Measurements from ENCODE around the gene KIF1C. TPM values are rescaled to one million over a fixed set of nuclear protein-coding genes. Genes with fewer than 3 reads are reported as not detected.
A peak's percentile ranks its signal among the peaks of the same experiment; 100 is the strongest.

The KIF1C gene
- total RNA-seq, 2 experiments from 2014 or later, result 32.6 to 43.0 TPM

GRCh38 chr17:5000237-5000639 lies 2.5 kb downstream of the KIF1C start:
- ChIA-PET POLR2A (no interaction called here), CTCF (interaction anchor here (0.9 to 1.4 kb wide), 3 partner anchors 12 to 20 kb away, joined by 3 to 6 read pairs (median 5); no protein-coding TSS in a partner anchor)
- H3K4me3 Mint-ChIP-seq, result peak overlapping the region; percentile 80

GRCh38 chr17:5002121-5002788 lies 4.5 kb downstream of the KIF1C start:
- ChIA-PET POLR2A (interaction anchor here (0.6 kb wide), 1 partner anchor 859 kb away, joined by 3 read pairs; no protein-coding TSS in a partner anchor), CTCF (interaction anchor here (0.6 to 1.0 kb wide), 3 partner anchors 28 to 179 kb away, joined by 3 read pairs; no protein-coding TSS in a partner anchor)
- no peak overlapping the region for H3K4me3 Mint-ChIP-seq
- H3K27me3 Mint-ChIP-seq, result no peaks in the 10 kb centered on the region
- no peaks in the 10 kb centered on the region for H3K9me3 Mint-ChIP-seq (ENCODE audit: low read depth)
- no peak for DNase-seq
- intact Hi-C loops (cut with DNase I, micrococcal nuclease), result no loop called here
- peaks cover 13% of the 10 kb centered on the region for H3K4me1 Mint-ChIP-seq
- H3K27ac Mint-ChIP-seq, result no peak overlapping the region
- peaks cover 39% of the 10 kb centered on the region for H3K36me3 Mint-ChIP-seq (ENCODE audit: low read depth)
- no peak for ATAC-seq

More at GRCh38 chr17:5000237-5000639, 2.5 kb downstream of the KIF1C start:
- DNase-seq, result no peak
- H3K27ac Mint-ChIP-seq, result no peak overlapping the region
- no peaks in the 10 kb centered on the region for H3K9me3 Mint-ChIP-seq (ENCODE audit: low read depth)
- intact Hi-C loops (cut with DNase I, micrococcal nuclease), result no loop called here
- no peak for ATAC-seq
- peaks cover 32% of the 10 kb centered on the region for H3K36me3 Mint-ChIP-seq (ENCODE audit: low read depth)
- H3K4me1 Mint-ChIP-seq, result peaks cover 18% of the 10 kb centered on the region
- H3K27me3 Mint-ChIP-seq, result no peaks in the 10 kb centered on the region

- intact Hi-C loops (cut with DNase I, micrococcal nuclease), result no loop called here
- Mint-ChIP-seq H3K4me1 (peaks cover 13% of the 10 kb centered on the region), H3K36me3 (ENCODE audit: low read depth) (peaks cover 49% of the 10 kb centered on the region), H3K27me3 (no peaks in the 10 kb centered on the region), H3K4me3 (no peak overlapping the region), H3K27ac (no peak overlapping the region), H3K9me3 (ENCODE audit: low read depth) (no peaks in the 10 kb centered on the region)
- ChIA-PET CTCF (no interaction called here), POLR2A (no interaction called here)
- no peak for DNase-seq
- ATAC-seq, result no peak
These were observed 5.6 kb downstream of the KIF1C start for GRCh38 chr17:5003214-5003867.

- peak; percentile 89 for ATAC-seq
- Mint-ChIP-seq H3K27me3 (no peaks in the 10 kb centered on the region), H3K36me3 (ENCODE audit: low read depth) (peaks cover 46% of the 10 kb centered on the region), H3K4me3 (no peak overlapping the region), H3K4me1 (peaks cover 9% of the 10 kb centered on the region), H3K27ac (peak overlapping the region; percentile 5), H3K9me3 (ENCODE audit: low read depth) (no peaks in the 10 kb centered on the region)
- peak; percentile 70 for DNase-seq
- intact Hi-C loops (cut with DNase I, micrococcal nuclease), result no loop called here
- POLR2A ChIA-PET, result no interaction called here
- CTCF ChIA-PET, result no interaction called here
These were observed 14.2 kb downstream of the KIF1C start for GRCh38 chr17:5011928-5012327.

GRCh38 chr17:5014357-5014756 lies 16.6 kb downstream of the KIF1C start:
- ChIA-PET CTCF (interaction anchor here (0.6 to 1.0 kb wide), 2 partner anchors 25 to 299 kb away, joined by 4 read pairs; no protein-coding TSS in a partner anchor), POLR2A (no interaction called here)
- no peak overlapping the region for H3K27ac Mint-ChIP-seq

GRCh38 chr17:5019475-5019956 lies 21.8 kb downstream of the KIF1C start:
- POLR2A ChIA-PET, result no interaction called here
- peaks cover 24% of the 10 kb centered on the region for H3K36me3 Mint-ChIP-seq (ENCODE audit: low read depth)
- ATAC-seq (peak; percentile 93), DNase-seq (peak; percentile 67)
- no peaks in the 10 kb centered on the region for H3K27me3 Mint-ChIP-seq
- peak overlapping the region; percentile 56 for H3K27ac Mint-ChIP-seq
- CTCF ChIA-PET, result interaction anchor here (0.9 to 1.2 kb wide), 7 partner anchors 8 to 110 kb away, joined by 3 to 10 read pairs (median 3); no protein-coding TSS in a partner anchor
- intact Hi-C loops (cut with DNase I, micrococcal nuclease), result loop anchor here (1.0 kb wide), 4 partner anchors 22 to 50 kb away; partner anchors contain the start of genes CAMTA2 (in 1 of the 2), INCA1 (in 1 of the 2) and KIF1C (in 1 of the 2)
- no peak overlapping the region for H3K4me3 Mint-ChIP-seq
- no peaks in the 10 kb centered on the region for H3K9me3 Mint-ChIP-seq (ENCODE audit: low read depth)
- H3K4me1 Mint-ChIP-seq, result peaks cover 11% of the 10 kb centered on the region

More at GRCh38 chr17:5014357-5014756, 16.6 kb downstream of the KIF1C start:
- no peak for ATAC-seq
- DNase-seq, result no peak
- Mint-ChIP-seq H3K36me3 (ENCODE audit: low read depth) (peaks cover 30% of the 10 kb centered on the region), H3K9me3 (ENCODE audit: low read depth) (no peaks in the 10 kb centered on the region), H3K27me3 (no peaks in the 10 kb centered on the region), H3K4me3 (no peak overlapping the region), H3K4me1 (peaks cover 16% of the 10 kb centered on the region)
- intact Hi-C loops (cut with DNase I, micrococcal nuclease), result no loop called here

- Mint-ChIP-seq H3K9me3 (ENCODE audit: low read depth) (no peaks in the 10 kb centered on the region), H3K27me3 (no peaks in the 10 kb centered on the region), H3K4me1 (peaks cover 11% of the 10 kb centered on the region), H3K27ac (no peak overlapping the region), H3K4me3 (no peak overlapping the region), H3K36me3 (ENCODE audit: low read depth) (peaks cover 20% of the 10 kb centered on the region)
- CTCF ChIA-PET, result no interaction called here
- DNase-seq (no peak), ATAC-seq (no peak)
- POLR2A ChIA-PET, result no interaction called here
- intact Hi-C loops (cut with DNase I, micrococcal nuclease), result no loop called here
These were observed 22.8 kb downstream of the KIF1C start for GRCh38 chr17:5020502-5021023.

- peaks cover 8% of the 10 kb centered on the region for H3K4me1 Mint-ChIP-seq
- no peaks in the 10 kb centered on the region for H3K9me3 Mint-ChIP-seq (ENCODE audit: low read depth)
- ChIA-PET POLR2A (no interaction called here), CTCF (interaction anchor here (0.6 kb wide), 1 partner anchor 25 kb away, joined by 3 read pairs; the partner anchor contains the start of gene INCA1)
- H3K27ac Mint-ChIP-seq, result no peak overlapping the region
- peaks cover 14% of the 10 kb centered on the region for H3K36me3 Mint-ChIP-seq (ENCODE audit: low read depth)
- no peak for ATAC-seq
- no peak overlapping the region for H3K4me3 Mint-ChIP-seq
- no peaks in the 10 kb centered on the region for H3K27me3 Mint-ChIP-seq
- no peak for DNase-seq
- intact Hi-C loops (cut with DNase I, micrococcal nuclease), result no loop called here
These were observed 24.5 kb downstream of the KIF1C start for GRCh38 chr17:5022171-5022711.

GRCh38 chr17:5023588-5024147 lies 25.9 kb downstream of the KIF1C start:
- no peak overlapping the region for H3K27ac Mint-ChIP-seq
- H3K27me3 Mint-ChIP-seq, result no peaks in the 10 kb centered on the region
- ATAC-seq, result no peak
- peaks cover 7% of the 10 kb centered on the region for H3K4me1 Mint-ChIP-seq
- no peaks in the 10 kb centered on the region for H3K9me3 Mint-ChIP-seq (ENCODE audit: low read depth)
- peaks cover 14% of the 10 kb centered on the region for H3K36me3 Mint-ChIP-seq (ENCODE audit: low read depth)
- POLR2A ChIA-PET, result no interaction called here
- DNase-seq, result no peak
- no peak overlapping the region for H3K4me3 Mint-ChIP-seq
- CTCF ChIA-PET, result no interaction called here
- intact Hi-C loops (cut with DNase I, micrococcal nuclease), result no loop called here

GRCh38 chr17:5024604-5025003 lies 26.9 kb downstream of the KIF1C start:
- POLR2A ChIA-PET, result no interaction called here
- CTCF ChIA-PET, result interaction anchor here (0.7 kb wide), 1 partner anchor 22 kb away, joined by 3 read pairs; no protein-coding TSS in a partner anchor
- intact Hi-C loops (cut with DNase I, micrococcal nuclease), result no loop called here
- Mint-ChIP-seq H3K9me3 (ENCODE audit: low read depth) (no peaks in the 10 kb centered on the region), H3K36me3 (ENCODE audit: low read depth) (peaks cover 14% of the 10 kb centered on the region), H3K27ac (no peak overlapping the region), H3K4me3 (no peak overlapping the region), H3K4me1 (no peaks in the 10 kb centered on the region), H3K27me3 (no peaks in the 10 kb centered on the region)
- ATAC-seq (no peak), DNase-seq (no peak)

- CTCF ChIA-PET, result interaction anchor here (0.6 to 9.8 kb wide), 4 partner anchors 8 to 35 kb away, joined by 4 to 82 read pairs (median 6); no protein-coding TSS in a partner anchor
- Mint-ChIP-seq H3K4me1 (peaks cover 17% of the 10 kb centered on the region), H3K27ac (no peak overlapping the region), H3K27me3 (no peaks in the 10 kb centered on the region), H3K9me3 (ENCODE audit: low read depth) (no peaks in the 10 kb centered on the region), H3K4me3 (no peak overlapping the region), H3K36me3 (ENCODE audit: low read depth) (peaks cover 9% of the 10 kb centered on the region)
- DNase-seq, result no peak
- POLR2A ChIA-PET, result no interaction called here
- intact Hi-C loops (cut with DNase I, micrococcal nuclease), result no loop called here
- ATAC-seq, result no peak
These were observed 29.5 kb downstream of the KIF1C start for GRCh38 chr17:5027299-5027698.
